ENCODE results near the gene APOC3.
"Not testable (repeated sequence)": the region's sequence is repeated elsewhere in the genome, so short reads cannot be mapped to it uniquely, and the experiment has no call there.

Gene APOC3

DNA sequence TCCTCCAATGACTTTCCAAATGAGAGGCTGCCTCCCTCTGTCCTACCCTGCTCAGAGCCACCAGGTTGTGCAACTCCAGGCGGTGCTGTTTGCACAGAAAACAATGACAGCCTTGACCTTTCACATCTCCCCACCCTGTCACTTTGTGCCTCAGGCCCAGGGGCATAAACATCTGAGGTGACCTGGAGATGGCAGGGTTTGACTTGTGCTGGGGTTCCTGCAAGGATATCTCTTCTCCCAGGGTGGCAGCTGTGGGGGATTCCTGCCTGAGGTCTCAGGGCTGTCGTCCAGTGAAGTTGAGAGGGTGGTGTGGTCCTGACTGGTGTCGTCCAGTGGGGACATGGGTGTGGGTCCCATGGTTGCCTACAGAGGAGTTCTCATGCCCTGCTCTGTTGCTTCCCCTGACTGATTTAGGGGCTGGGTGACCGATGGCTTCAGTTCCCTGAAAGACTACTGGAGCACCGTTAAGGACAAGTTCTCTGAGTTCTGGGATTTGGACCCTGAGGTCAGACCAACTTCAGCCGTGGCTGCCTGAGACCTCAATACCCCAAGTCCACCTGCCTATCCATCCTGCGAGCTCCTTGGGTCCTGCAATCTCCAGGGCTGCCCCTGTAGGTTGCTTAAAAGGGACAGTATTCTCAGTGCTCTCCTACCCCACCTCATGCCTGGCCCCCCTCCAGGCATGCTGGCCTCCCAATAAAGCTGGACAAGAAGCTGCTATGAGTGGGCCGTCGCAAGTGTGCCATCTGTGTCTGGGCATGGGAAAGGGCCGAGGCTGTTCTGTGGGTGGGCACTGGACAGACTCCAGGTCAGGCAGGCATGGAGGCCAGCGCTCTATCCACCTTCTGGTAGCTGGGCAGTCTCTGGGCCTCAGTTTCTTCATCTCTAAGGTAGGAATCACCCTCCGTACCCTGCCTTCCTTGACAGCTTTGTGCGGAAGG is 2.9 kb downstream of the APOC3 start:
- DNase-seq, result no peak

DNA sequence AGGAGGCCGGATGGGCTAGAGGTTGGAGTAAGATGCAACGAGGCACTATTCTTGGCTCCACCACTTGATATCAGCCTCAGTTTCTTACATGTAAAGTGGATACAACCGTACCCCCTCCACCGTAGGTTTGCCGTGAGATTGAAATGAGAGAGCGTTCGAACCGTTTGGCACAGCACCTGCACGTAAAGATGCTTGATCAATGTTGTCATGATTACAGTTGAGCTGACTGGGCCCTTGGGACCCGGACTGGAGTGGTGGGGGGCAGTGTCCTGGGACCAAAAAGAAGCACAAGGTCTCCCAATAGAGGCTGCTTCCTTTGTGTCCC is 3.7 kb downstream of the APOC3 start:
- DNase-seq, result no peak

- no peak for DNase-seq
Measured at GRCh38 chr11:116833816-116834534, 4.3 kb downstream of the APOC3 start.

- not testable (repeated sequence) for DNase-seq
Measured at GRCh38 chr11:116834535-116835041, 4.9 kb downstream of the APOC3 start.

- no peak for DNase-seq
Measured at GRCh38 chr11:116835042-116835772, 5.5 kb downstream of the APOC3 start.

DNA sequence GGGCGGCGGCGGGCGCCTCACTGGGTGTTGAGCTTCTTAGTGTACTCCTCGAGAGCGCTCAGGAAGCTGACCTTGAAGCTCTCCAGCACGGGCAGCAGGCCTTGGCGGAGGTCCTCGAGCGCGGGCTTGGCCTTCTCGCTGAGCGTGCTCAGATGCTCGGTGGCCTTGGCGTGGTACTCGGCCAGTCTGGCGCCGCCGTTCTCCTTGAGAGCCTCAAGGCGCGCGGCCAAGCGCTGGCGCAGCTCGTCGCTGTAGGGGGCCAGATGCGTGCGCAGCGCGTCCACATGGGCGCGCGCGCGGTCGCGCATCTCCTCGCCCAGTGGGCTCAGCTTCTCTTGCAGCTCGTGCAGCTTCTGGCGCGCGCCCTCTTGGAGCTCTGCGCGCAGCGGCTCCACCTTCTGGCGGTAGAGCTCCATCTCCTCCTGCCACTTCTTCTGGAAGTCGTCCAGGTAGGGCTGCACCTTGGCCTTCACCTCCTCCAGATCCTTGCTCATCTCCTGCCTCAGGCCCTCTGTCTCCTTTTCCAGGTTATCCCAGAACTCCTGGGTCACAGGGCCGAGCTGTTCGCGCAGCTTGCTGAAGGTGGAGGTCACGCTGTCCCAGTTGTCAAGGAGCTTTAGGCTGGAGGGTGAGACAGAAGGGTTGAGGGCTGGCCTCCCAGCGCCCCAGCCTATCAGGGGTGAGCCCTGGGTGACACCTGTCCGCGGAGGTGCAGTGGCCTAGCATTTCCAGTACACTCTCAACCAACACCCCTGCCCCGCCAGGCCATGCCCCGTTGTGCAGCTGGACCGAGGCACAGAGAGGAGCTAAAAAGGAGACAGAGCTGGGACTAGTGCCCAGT is 6.3 kb downstream of the APOC3 start:
- DNase-seq, result peak; percentile 95

DNA sequence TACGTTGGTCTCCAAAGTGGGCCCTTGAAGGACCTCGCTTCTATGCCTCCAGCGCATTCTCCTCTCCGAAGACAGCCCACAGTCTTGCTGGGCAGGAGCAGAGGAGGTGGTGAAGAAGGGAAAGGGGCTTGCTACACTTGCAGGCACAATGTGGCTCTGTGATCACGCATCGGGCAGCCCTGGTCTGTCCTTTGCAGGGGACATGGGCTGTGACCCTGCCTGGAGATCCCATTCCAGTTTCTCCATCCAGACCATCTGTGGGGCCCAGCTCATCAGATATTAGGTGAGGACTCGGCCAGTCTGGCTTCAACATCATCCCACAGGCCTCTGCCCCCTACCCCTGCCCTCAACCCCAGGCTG is 6.9 kb downstream of the APOC3 start:
- no peak for DNase-seq

- no peak for DNase-seq
Measured at GRCh38 chr11:116837231-116838091, 7.8 kb downstream of the APOC3 start, which contains the start of gene APOA1. TSS of gene APOA1 (minus strand) at chr11:116837622. CDS start at chr11:116837387, 235 bp downstream.

GRCh38 chr11:116838321-116839084 is 8.8 kb downstream of the APOC3 start:
- DNase-seq, result no peak

DNA sequence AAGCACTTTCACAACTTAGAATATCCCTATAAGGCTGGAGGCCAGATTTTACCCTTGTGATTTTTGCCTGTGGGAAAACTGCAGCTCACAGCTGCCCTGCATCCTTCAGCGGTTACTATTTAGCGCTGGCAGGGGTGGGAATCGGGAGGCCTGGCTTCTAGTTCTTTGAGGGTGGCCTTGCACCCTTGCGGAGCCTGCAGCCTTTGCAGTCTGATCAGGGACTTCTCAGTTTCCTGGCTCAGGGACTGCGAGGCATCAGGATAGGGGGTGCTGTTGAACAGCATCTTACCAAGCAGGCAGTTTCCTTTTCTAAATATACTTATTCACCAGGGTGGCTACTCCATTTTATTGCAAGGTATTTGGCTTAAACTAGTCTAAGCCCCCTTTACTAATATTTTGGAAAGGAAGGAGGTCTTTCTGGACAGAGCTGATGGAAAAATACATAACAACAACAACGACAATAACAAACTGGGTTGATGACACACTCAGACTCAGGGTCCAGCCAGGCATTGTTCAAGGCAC is 10.6 kb downstream of the APOC3 start:
- no peak for DNase-seq

GRCh38 chr11:116840746-116841296 is 11.1 kb downstream of the APOC3 start:
- DNase-seq, result no peak

DNA sequence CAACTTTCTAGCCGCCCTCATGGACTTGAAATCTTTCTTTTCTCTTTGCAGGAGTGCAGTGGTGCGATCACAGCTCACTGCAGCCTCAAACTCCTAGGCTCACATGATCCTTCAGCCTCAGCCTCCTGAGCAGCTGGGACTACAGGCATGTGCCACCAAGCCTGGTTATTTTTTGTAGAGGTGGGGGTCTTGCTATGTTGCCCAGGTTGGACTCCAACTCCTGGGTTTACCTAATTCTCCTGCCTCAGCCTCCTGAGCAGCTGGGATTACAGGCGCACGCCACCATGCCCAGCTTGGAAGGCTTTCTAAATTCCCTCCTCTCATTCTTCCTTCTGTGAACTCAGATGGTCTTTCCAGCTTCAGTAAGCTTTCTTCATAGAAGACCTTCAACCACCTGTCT is 12.4 kb downstream of the APOC3 start:
- DNase-seq, result no peak

GRCh38 chr11:116842909-116843308 is 13.2 kb downstream of the APOC3 start:
- DNase-seq, result no peak

- no peak for DNase-seq
Measured at GRCh38 chr11:116843661-116844060, 14.0 kb downstream of the APOC3 start.

- DNase-seq, result no peak
Measured at GRCh38 chr11:116844722-116845121, 15.0 kb downstream of the APOC3 start.

DNA sequence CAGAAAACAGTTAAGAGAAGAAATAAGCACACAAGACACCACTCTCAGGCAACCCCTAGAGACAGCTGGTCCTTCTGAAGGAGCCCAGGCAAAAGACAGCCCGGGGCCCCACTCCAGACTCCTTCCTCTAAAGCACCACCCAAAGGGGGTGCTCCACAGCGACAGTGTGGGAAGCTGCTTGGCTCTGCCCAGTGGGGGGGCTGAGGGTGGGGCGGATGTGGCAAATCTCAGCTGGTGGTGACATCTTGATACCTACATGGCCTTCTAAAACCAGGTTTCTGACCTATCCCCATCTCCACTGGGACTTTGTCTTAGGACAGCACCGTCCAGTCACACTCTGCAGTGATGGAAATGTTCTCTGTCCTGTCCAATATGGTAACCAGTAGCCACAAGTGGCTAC is 17.9 kb downstream of the APOC3 start:
- no peak for DNase-seq

GRCh38 chr11:116849060-116849459 is 19.4 kb downstream of the APOC3 start:
- DNase-seq, result no peak

DNA sequence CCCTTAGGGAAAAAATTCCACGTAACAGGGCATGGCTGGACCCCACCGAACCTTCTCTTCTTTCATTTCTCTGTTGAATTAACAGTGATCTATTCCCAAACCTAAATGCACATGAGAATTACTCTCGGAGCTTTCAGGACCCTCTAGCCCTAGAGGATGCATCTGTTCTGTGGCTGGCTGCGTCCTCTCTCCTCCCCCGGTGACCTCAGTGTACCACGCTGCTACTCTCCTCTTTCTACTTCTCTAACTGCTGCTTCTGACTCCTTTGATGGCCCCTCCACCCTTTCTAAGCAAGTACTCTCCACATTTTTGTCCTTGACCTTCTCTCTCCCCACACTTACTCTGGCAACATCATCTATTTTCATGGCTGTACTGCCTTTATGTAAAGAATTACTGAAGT is 19.8 kb downstream of the APOC3 start:
- DNase-seq, result no peak

GRCh38 chr11:116851626-116852025 is 21.9 kb downstream of the APOC3 start:
- DNase-seq, result no peak

Measured in NCI-H1105 treated with DMSO at 0.1 percent for 48 hours (cell line).